HepG2 (cell line): ENCODE measurements around the gene U2AF2. TPM values are rescaled to one million over a fixed set of nuclear protein-coding genes. Genes with fewer than 3 reads are reported as not detected.

ENCODE experiments used
- ATAC-seq: fragments of 200-7000 bp; cut with Tn5 transposase; 3 replicates; pipeline ENCODE4 v1.9.1; 2020; ENCODE audit warnings: mild to moderate bottlenecking, moderate library complexity
- BruUV-seq: library from RNA; stranded (reverse); fragments of 400-500 nt; replicated peaks from 2 replicates; lab custom pipeline; 2021; lab: Mats Ljungman, UMichigan
- CTCF ChIA-PET: fragments of 300-600 bp; formaldehyde crosslinking; extraction: SDS; loops from one replicate; lab custom pipeline; 2021; ENCODE audit warnings: low total read pairs, inconsistent platforms, low intra/inter-chr PET ratio; lab: Yijun Ruan, JAX
- POLR2A ChIA-PET: fragments of 350-600 bp; sonication (Branson Sonifier 250); formaldehyde crosslinking; loops from one replicate; lab custom pipeline; 2020; ENCODE audit warnings: antibody characterized with exemption, inconsistent platforms; lab: Yijun Ruan, JAX
- DNase-seq: peaks from one replicate; pipeline ENCODE4 v3.0.0-alpha.2; 2015; ENCODE audit warnings: low spot score
- FAIRE-seq: peaks from 3 replicates; lab custom pipeline; 2011; peaks lifted over from hg19 to GRCh38; lab: Jason Lieb, UNC
- H2AFZ ChIP-seq: one replicate; pipeline ENCODE4 v1.6.1; 2011; ENCODE audit warnings: low read length, inconsistent platforms
- H3K27ac ChIP-seq: fragments of 300-600 bp; 3 replicates; pipeline ENCODE4 v1.8.0; 2011; ENCODE audit warnings: mixed run types, mild to moderate bottlenecking, mixed read lengths, low read length, inconsistent platforms; ENCODE audit not compliant: insufficient read depth; ENCODE audit errors: extremely low read length
- H3K27me3 ChIP-seq, 2 experiments: fragments of 200-600 bp in 1 of 2; 2 replicates in 1 of 2; 3 replicates in 1 of 2; pipeline versions ENCODE4 v1.6.0 to v1.8.0; 2011; ENCODE audit warnings: low read length in 2 of 2, mild to moderate bottlenecking in 2 of 2, moderate library complexity in 2 of 2, inconsistent platforms in 1 of 2; ENCODE audit not compliant: insufficient read depth in 2 of 2, control insufficient read depth in 1 of 2
- H3K36me3 ChIP-seq, 2 experiments: fragments of 200-600 bp in 1 of 2; replicated peaks in 1 of 2; 2 replicates in 1 of 2; 3 replicates in 1 of 2; pipeline versions ENCODE4 v1.5.1 to v1.8.0; 2011; ENCODE audit warnings: low read length in 2 of 2, inconsistent platforms in 1 of 2; ENCODE audit not compliant: insufficient read depth in 2 of 2, control insufficient read depth in 1 of 2
- H3K4me1 ChIP-seq: 2 replicates; pipeline ENCODE4 v1.5.1; 2012; ENCODE audit warnings: low read length, inconsistent platforms; ENCODE audit not compliant: insufficient read depth
- H3K4me2 ChIP-seq: 2 replicates; pipeline ENCODE4 v1.6.0; 2011; ENCODE audit warnings: low read depth, low read length, inconsistent platforms
- H3K4me3 ChIP-seq, 3 experiments: fragments of 200-600 bp in 1 of 3; sonication (generic), shearing (Covaris generic) in 1 of 3; replicated peaks in 1 of 3; 2 replicates each; pipeline ENCODE4 v1.5.1; 2011 to 2016; ENCODE audit warnings: low read length in 3 of 3, inconsistent platforms in 2 of 3, low read depth in 2 of 3, mild to moderate bottlenecking in 2 of 3, control low read depth in 1 of 3, mixed read lengths in 1 of 3; ENCODE audit not compliant: insufficient read depth in 1 of 3
- H3K79me2 ChIP-seq: one replicate; pipeline ENCODE4 v1.6.1; 2011; ENCODE audit warnings: low read length, inconsistent platforms; ENCODE audit not compliant: insufficient read depth
- H3K9ac ChIP-seq: 2 replicates; pipeline ENCODE4 v1.6.0; 2011; ENCODE audit warnings: mild to moderate bottlenecking, low read depth, low read length, inconsistent platforms; ENCODE audit not compliant: insufficient read depth
- H3K9me3 ChIP-seq: 2 replicates; pipeline ENCODE4 v1.5.1; 2012; ENCODE audit warnings: mild to moderate bottlenecking, low read length
- H4K20me1 ChIP-seq: 2 replicates; pipeline ENCODE4 v1.6.0; 2011; ENCODE audit warnings: inconsistent platforms, mild to moderate bottlenecking, low read length, moderate library complexity; ENCODE audit not compliant: insufficient read depth
- ETV5 ChIP-seq: IDR thresholded peaks from 2 replicates; pipeline ENCODE4 v1.6.1; 2018; ENCODE audit warnings: missing biosample characterization, missing genetic modification reagents, inconsistent platforms, borderline replicate concordance
- POLR2A ChIP-seq, 2 experiments: IDR thresholded peaks; 2 replicates each; pipeline ENCODE4 v1.6.1; 2011; ENCODE audit warnings: low read depth in 2 of 2, low read length in 2 of 2, mild to moderate bottlenecking in 1 of 2, moderate library complexity in 1 of 2; ENCODE audit not compliant: insufficient read depth in 1 of 2
- RBM22 ChIP-seq: fragments of 200-400 bp; formaldehyde crosslinking; optimal IDR thresholded peaks from 2 replicates; pipeline ENCODE3; 2017; ENCODE audit warnings: mild to moderate bottlenecking, low read length, moderate library complexity
- WGBS: methylation state at CpG from one replicate; pipeline ENCODE4 v1.1.6; 2017; ENCODE audit warnings: low lambda C conversion rate; 5-methylcytosine and 5-hydroxymethylcytosine counted together
- in situ Hi-C: cut with HindIII; loops from 2 replicates; pipeline ENCODE4 v1.10.0; 2017; ENCODE audit warnings: low pct_unique_long_range_greater_than_20kb; ENCODE audit not compliant: extremely low pct_ligation_motif_present
- intact Hi-C: fragments of 100-400 bp; cut with micrococcal nuclease; formaldehyde crosslinking; loops from one replicate; pipeline ENCODE4 v1.10.0; 2022; ENCODE audit not compliant: unreplicated experiment
- polyA plus RNA-seq, 8 experiments: library from polyadenylated mRNA; depleted of rRNA in 3 of 8; stranded (reverse) in 7 of 8; unstranded in 1 of 8; fragments of >200 nt; fragmentation: Illumina TruSeq in 4 of 8; extraction: Trizol in 4 of 8; gene quantifications; 2 replicates each; pipeline versions ENCODE4 v1.2.1 to v1.2.3, GENCODE V29; 2011 to 2016; ENCODE audit warnings: low read depth in 4 of 8, missing spikeins in 1 of 8, mixed read lengths in 1 of 8; ENCODE audit not compliant: insufficient read depth in 1 of 8
- total RNA-seq, 5 experiments: library from RNA; depleted of rRNA; stranded (reverse); fragments of >200 nt; fragmentation: Illumina TruSeq; extraction: Trizol; gene quantifications; 2 replicates each; pipeline ENCODE4 v1.2.3, GENCODE V29; 2016; ENCODE audit warnings: low read depth in 1 of 5
- TF ChIP-seq, protein P1 (sequence below): sonication (generic); formaldehyde crosslinking; IDR thresholded peaks from 2 replicates; pipeline ENCODE4 v1.5.1; 2020; ENCODE audit warnings: mild to moderate bottlenecking, missing genetic modification reagents

U2AF2 gene
- total and polyA plus RNA-seq, 2 of the 13 experiments (the other 11 are each of a cell fraction or from before 2014, with no cell fraction given), result 84.3 to 124 TPM

GRCh38 chr19:55660991-55661390 is 6.2 kb downstream of the U2AF2 start:
- FAIRE-seq (no peak), ATAC-seq (no peak), DNase-seq (no peak)
- POLR2A ChIA-PET, result no interaction called here
- in situ Hi-C loops (no loop called here), intact Hi-C loops (no loop called here)
- Histone ChIP-seq H3K27me3 (no peaks in the 10 kb centered on the region; a peak in 1 of 5 replicates), H3K27ac (no peak overlapping the region), H3K4me3 (no peak overlapping the region), H3K4me2 (no peak overlapping the region), H2AFZ (no peak overlapping the region), H3K9me3 (no peaks in the 10 kb centered on the region), H3K36me3 (peaks cover 40 to 63% of the 10 kb centered on the region in 2 experiments), H3K4me1 (peaks cover 24% of the 10 kb centered on the region), H3K9ac (no peak overlapping the region), H4K20me1 (peaks cover 49% of the 10 kb centered on the region), H3K79me2 (peaks cover 64% of the 10 kb centered on the region)
- 0 out of 4 replicates have a peak, but pooled peaks of 1 of the 2 experiments have one; percentile 18 for TF ChIP-seq POLR2A (IDR thresholded peaks at IDR 0.05; ENCODE audit: insufficient read depth in 1 of 2, low read depth in 2 of 2, low read length in 2 of 2)
- TF ChIP-seq, protein P1, sequence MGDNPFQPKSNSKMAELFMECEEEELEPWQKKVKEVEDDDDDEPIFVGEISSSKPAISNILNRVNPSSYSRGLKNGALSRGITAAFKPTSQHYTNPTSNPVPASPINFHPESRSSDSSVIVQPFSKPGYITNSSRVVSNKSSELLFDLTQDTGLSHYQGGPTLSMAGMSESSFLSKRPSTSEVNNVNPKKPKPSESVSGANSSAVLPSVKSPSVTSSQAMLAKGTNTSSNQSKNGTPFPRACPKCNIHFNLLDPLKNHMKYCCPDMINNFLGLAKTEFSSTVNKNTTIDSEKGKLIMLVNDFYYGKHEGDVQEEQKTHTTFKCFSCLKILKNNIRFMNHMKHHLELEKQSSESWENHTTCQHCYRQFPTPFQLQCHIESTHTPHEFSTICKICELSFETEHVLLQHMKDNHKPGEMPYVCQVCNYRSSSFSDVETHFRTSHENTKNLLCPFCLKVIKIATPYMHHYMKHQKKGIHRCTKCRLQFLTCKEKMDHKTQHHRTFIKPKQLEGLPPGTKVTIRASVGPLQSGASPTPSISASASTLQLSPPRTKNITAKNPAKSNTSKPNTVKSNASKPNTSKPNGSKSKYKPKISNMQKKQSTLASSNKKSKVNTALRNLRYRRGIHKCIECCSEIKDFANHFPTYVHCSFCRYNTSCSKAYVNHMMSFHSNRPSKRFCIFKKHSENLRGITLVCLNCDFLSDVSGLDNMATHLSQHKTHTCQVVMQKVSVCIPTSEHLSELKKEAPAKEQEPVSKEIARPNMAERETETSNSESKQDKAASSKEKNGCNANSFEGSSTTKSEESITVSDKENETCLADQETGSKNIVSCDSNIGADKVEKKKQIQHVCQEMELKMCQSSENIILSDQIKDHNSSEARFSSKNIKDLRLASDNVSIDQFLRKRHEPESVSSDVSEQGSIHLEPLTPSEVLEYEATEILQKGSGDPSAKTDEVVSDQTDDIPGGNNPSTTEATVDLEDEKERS (CRISPR knock-in tag), result no peak
- CTCF ChIA-PET, result no interaction called here
- BruUV-seq, result no TSS peak
- 95% methylated on average over 16 of the region's 16 CpGs for WGBS

DNA sequence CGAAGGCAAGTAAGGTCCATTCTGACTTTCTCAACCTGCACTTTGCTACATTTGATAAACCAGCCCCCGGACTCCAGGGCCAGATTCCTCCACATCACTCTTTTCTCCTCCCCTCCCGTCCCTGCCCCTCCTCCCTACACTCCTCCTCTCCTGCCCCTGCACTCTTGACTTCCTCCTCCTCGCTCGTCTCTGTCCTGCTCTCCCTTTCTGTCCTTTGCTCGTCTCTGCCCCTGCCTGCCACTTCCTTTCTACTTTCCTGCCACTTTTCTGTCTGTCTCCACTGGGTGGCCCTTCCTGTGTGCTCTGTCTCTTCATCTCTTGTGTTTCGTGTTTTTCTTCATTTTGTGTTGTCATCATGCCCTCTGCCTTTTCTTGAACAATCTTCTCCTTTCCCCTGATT is 7.0 kb downstream of the U2AF2 start:
- CTCF ChIA-PET, result no interaction called here
- peaks cover 49% of the 10 kb centered on the region for H4K20me1 ChIP-seq

More for the DNA sequence above, 7.0 kb downstream of the U2AF2 start:
- H3K4me1 ChIP-seq, result peaks cover 26% of the 10 kb centered on the region
- intact Hi-C loops, result no loop called here
- no peak overlapping the region for H3K4me3 ChIP-seq
- BruUV-seq, result no TSS peak
- H3K9me3 ChIP-seq, result no peaks in the 10 kb centered on the region
- H3K27ac ChIP-seq, result no peak overlapping the region
- H3K36me3 ChIP-seq, result peaks cover 47 to 71% of the 10 kb centered on the region in 2 experiments
- in situ Hi-C loops, result no loop called here
- DNase-seq (no peak), FAIRE-seq (no peak), ATAC-seq (no peak)
- POLR2A ChIA-PET, result no interaction called here
- H3K79me2 ChIP-seq, result peaks cover 64% of the 10 kb centered on the region
- WGBS, result 96% methylated on average over 7 of the region's 7 CpGs
- H2AFZ ChIP-seq, result no peak overlapping the region
- TF ChIP-seq RBM22 (peak; percentile 75), ETV5 (CRISPR knock-in tag) (no peak)
- no peaks in the 10 kb centered on the region for H3K27me3 ChIP-seq
- no peak overlapping the region for H3K9ac ChIP-seq
- no peak overlapping the region for H3K4me2 ChIP-seq
